Adrenal gland (tissue), 12 donors: ENCODE data around the gene HCN4. TPM values are rescaled to one million over a fixed set of nuclear protein-coding genes. Genes with fewer than 3 reads are reported as not detected.

Experiments
- DNase-seq, 7 donors: peaks; one replicate each; pipeline ENCODE4 v3.0.0-alpha.2; 2019 to 2020
- H3K27ac ChIP-seq, 5 donors: fragments of 200-600 bp; sonication (generic) in 4 of 5; 1 replicate in 3 of 5; 2 replicates in 2 of 5; pipeline versions ENCODE4 v1.5.1 to v1.8.0; 2016 to 2020; ENCODE audit warnings: mild to moderate bottlenecking in 1 of 5
- H3K27me3 ChIP-seq: fragments of 200-600 bp; 2 replicates; pipeline ENCODE4 v1.8.0; 2021
- H3K36me3 ChIP-seq, 2 donors: fragments of 200-600 bp; replicated peaks in 1 of 2; 1 replicate in 1 of 2; 2 replicates in 1 of 2; pipeline versions ENCODE4 v1.5.1 to v1.8.0; 2018 to 2022
- H3K4me1 ChIP-seq, 2 donors: fragments of 200-600 bp; replicated peaks in 1 of 2; 1 replicate in 1 of 2; 2 replicates in 1 of 2; pipeline versions ENCODE4 v1.5.1 to v1.8.0; 2018 to 2021
- H3K4me3 ChIP-seq, 4 donors: fragments of 200-600 bp; sonication (generic) in 3 of 4; one replicate each; pipeline ENCODE4 v1.5.1; 2016 to 2018
- H3K9me3 ChIP-seq, 3 donors: fragments of 200-600 bp; sonication (generic) in 1 of 3; replicated peaks in 1 of 3; 1 replicate in 2 of 3; 2 replicates in 1 of 3; pipeline versions ENCODE4 v1.5.1 to v1.8.0; 2016 to 2021
- CTCF ChIP-seq, 6 experiments: fragments of 450-650 bp in 4 of 6; fragments of 200-600 bp in 2 of 6; sonication (generic) in 1 of 6; IDR thresholded peaks; 1 replicate in 5 of 6; 2 replicates in 1 of 6; pipeline versions ENCODE4 v1.5.1 to v1.8.0; 2016 to 2021; ENCODE audit warnings: antibody characterized with exemption in 6 of 6, mild to moderate bottlenecking in 2 of 6, moderate library complexity in 1 of 6
- POLR2A ChIP-seq, 2 donors: fragments of 450-650 bp; IDR thresholded peaks; one replicate each; pipeline ENCODE4 v1.6.1; 2017; ENCODE audit warnings: antibody characterized with exemption in 2 of 2, mild to moderate bottlenecking in 2 of 2, moderate library complexity in 1 of 2
- WGBS, 4 donors: extraction: QIAGEN DNeasy Blood & Tissue Kit in 2 of 4; methylation state at CpG; one replicate each; pipeline versions ENCODE4 v1.1.5 to v1.1.7; 2013 to 2017; 5-methylcytosine and 5-hydroxymethylcytosine counted together
- intact Hi-C, 2 donors: fragments of 100-400 bp; cut with DNase I; formaldehyde crosslinking; loops; one replicate each; pipeline versions ENCODE4 v1.14.1 to v1.15.0; 2022 to 2023
- polyA plus RNA-seq, 3 donors: library from polyadenylated mRNA; stranded (reverse); fragments of 200-250 nt in 2 of 3; fragments of 350-450 nt in 1 of 3; fragmentation: Illumina TruSeq in 1 of 3; extraction: RNeasy Lipid Tissue Mini Kit (QIAGEN cat#74804) in 1 of 3; gene quantifications; one replicate each; pipeline ENCODE4 v1.2.3, GENCODE V29; 2013 to 2014
- total RNA-seq, 9 donors: library from RNA; depleted of rRNA in 4 of 9; stranded (reverse); fragments of >200 nt in 4 of 9; fragments of 120-200 nt in 1 of 9; fragmentation: NEBNext Ultra II Directional in 1 of 9; extraction: Animal tissue kit (Norgen Biotek cat#: 25700) in 1 of 9; gene quantifications; one replicate each; pipeline versions ENCODE4 v1.1.0 to v1.2.4, GENCODE V29; 2013 to 2023
- donor health status: healthy with polysubstance abuse.
- donor health status: Bipolar disorder and iron deficiency.
- donor health status: DM: yes; HTN: yes; CAD: no.
- donor health status: DM: no; HTN: no; CAD: no.
- donor health status: DM: no; HTN: no; CAD: no.
- donor health status: DM: yes; HTN: yes; CAD: no.

The HCN4 gene
- total and polyA plus RNA-seq, 12 donors = 0.04 to 1.2 (median 0.27) TPM; not detected in 2

GRCh38 chr15:73291441-73291840 is 77.3 kb downstream of the HCN4 start:
- Histone ChIP-seq H3K27ac (no peak overlapping the region), H3K4me3 (no peak overlapping the region), H3K9me3 (no peaks in the 10 kb centered on the region), H3K4me1 (no peaks in the 10 kb centered on the region), H3K27me3 (no peaks in the 10 kb centered on the region), H3K36me3 (peaks cover 0 to 16% of the 10 kb centered on the region in 2 donors)
- TF ChIP-seq CTCF (IDR thresholded peaks at IDR 0.05) (no peak), POLR2A (IDR thresholded peaks at IDR 0.05) (no peak)
- no peak for DNase-seq
- WGBS, 4 donors = 81 to 96% (median 94%) methylated on average over 1 of the region's 1 CpG
- intact Hi-C loops = no loop called here

- H3K27me3 ChIP-seq = no peaks in the 10 kb centered on the region
- intact Hi-C loops = no loop called here
- H3K4me1 ChIP-seq = no peaks in the 10 kb centered on the region
- H3K4me3 ChIP-seq = no peak overlapping the region
- peaks cover 0 to 33% of the 10 kb centered on the region in 2 donors for H3K36me3 ChIP-seq
- no peaks in the 10 kb centered on the region for H3K9me3 ChIP-seq
- no peak overlapping the region for H3K27ac ChIP-seq
- DNase-seq = no peak
- 50 to 56% (median 52%) methylated on average over 1 of the region's 1 CpG for WGBS, 4 donors
- TF ChIP-seq POLR2A (IDR thresholded peaks at IDR 0.05) = no peak
- no peak for TF ChIP-seq CTCF (IDR thresholded peaks at IDR 0.05)
Measured at GRCh38 chr15:73287019-73287418, 81.7 kb downstream of the HCN4 start.

- Histone ChIP-seq H3K4me3 (no peak overlapping the region), H3K36me3 (peaks cover 0 to 33% of the 10 kb centered on the region in 2 donors), H3K27ac (no peak overlapping the region), H3K9me3 (no peaks in the 10 kb centered on the region), H3K4me1 (no peaks in the 10 kb centered on the region), H3K27me3 (no peaks in the 10 kb centered on the region)
- WGBS, 4 donors = 88 to 94% (median 92%) methylated on average over 2 of the region's 2 CpGs
- DNase-seq = no peak
- intact Hi-C loops = no loop called here
- TF ChIP-seq CTCF (IDR thresholded peaks at IDR 0.05) = no peak
- no peak for TF ChIP-seq POLR2A (IDR thresholded peaks at IDR 0.05)
Measured at GRCh38 chr15:73286311-73286710, 82.4 kb downstream of the HCN4 start.

- TF ChIP-seq POLR2A (IDR thresholded peaks at IDR 0.05) (no peak), CTCF (IDR thresholded peaks at IDR 0.05) (peak in 4 of 6 experiments; percentile 16 to 32 (median 24))
- intact Hi-C loops = no loop called here
- Histone ChIP-seq H3K4me1 (no peaks in the 10 kb centered on the region), H3K36me3 (peaks cover 0 to 30% of the 10 kb centered on the region in 2 donors), H3K27me3 (no peaks in the 10 kb centered on the region), H3K4me3 (no peak overlapping the region), H3K9me3 (no peaks in the 10 kb centered on the region), H3K27ac (no peak overlapping the region)
- DNase-seq = no peak
- WGBS, 4 donors = 84 to 90% (median 86%) methylated on average over 3 of the region's 3 CpGs
Measured at GRCh38 chr15:73284090-73284716, 84.6 kb downstream of the HCN4 start.
